ENCODE results near the gene CARS2. TPM values are rescaled to one million over a fixed set of nuclear protein-coding genes. Genes with fewer than 3 reads are reported as not detected.
"Not testable (repeated sequence)": the region's sequence is repeated elsewhere in the genome, so short reads cannot be mapped to it uniquely, and the experiment has no call there.

The CARS2 gene
- total RNA-seq, 2 experiments from 2014 or later = 58.9 to 69.5 TPM

- ChIA-PET POLR2A (no interaction called here), CTCF (interaction anchor here (1.3 kb wide), 1 partner anchor 413 kb away, joined by 3 read pairs; no protein-coding TSS in a partner anchor)
- Mint-ChIP-seq H3K9me3 (no peaks in the 10 kb centered on the region), H3K36me3 (ENCODE audit: low read depth) (peaks cover 39% of the 10 kb centered on the region), H3K4me3 (no peak overlapping the region), H3K27ac (no peak overlapping the region), H3K27me3 (no peaks in the 10 kb centered on the region), H3K4me1 (peaks cover 8% of the 10 kb centered on the region)
- DNase-seq = no peak
Measured at GRCh38 chr13:110635405-110636002, 70.4 kb downstream of the CARS2 start.

DNA sequence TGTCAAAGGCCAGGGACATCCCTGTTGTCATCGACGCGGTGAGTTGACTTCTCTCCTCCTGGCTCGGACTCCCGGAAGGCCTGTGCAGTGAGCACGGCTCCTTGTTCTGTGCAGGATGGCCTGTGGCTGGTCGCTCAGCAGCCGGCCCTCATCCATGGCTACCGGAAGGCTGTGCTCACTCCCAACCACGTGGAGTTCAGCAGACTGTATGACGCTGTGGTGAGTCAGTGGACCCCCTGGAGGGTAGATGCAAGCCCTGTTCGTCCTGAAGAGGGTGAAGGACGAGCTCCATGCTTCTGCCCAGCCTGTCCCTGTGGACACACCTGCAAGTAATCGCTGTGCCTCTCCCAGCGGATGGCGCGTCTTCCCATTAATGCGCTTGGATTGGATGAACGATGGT lies 71.4 kb downstream of the CARS2 start:
- Mint-ChIP-seq H3K27me3 (no peaks in the 10 kb centered on the region), H3K9me3 (no peaks in the 10 kb centered on the region), H3K4me3 (no peak overlapping the region), H3K36me3 (ENCODE audit: low read depth) (peaks cover 37% of the 10 kb centered on the region), H3K4me1 (peaks cover 16% of the 10 kb centered on the region), H3K27ac (no peak overlapping the region)
- DNase-seq = no peak
- ChIA-PET CTCF (no interaction called here), POLR2A (no interaction called here)

DNA sequence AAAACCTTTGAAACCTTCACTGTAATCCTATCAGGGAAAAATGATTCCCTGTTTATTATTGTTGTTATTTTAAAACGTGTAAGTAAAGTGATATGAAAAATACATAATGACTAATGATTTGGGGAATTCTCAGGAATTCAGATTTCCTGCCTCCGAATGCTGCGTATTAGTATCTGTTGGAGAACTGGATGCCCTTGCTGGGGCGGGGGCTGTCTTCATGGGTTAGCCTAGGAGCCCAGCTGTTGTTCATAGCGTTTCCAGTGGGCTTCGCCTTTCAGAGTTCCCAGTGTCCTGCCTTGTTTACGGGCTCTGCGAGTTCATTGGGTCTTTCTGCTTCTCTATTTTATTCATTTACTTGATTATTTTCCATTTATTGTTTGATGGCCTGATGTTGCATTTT lies 72.1 kb downstream of the CARS2 start:
- H3K36me3 Mint-ChIP-seq (ENCODE audit: low read depth) = peaks cover 33% of the 10 kb centered on the region
- ChIA-PET CTCF (no interaction called here), POLR2A (no interaction called here)

DNA sequence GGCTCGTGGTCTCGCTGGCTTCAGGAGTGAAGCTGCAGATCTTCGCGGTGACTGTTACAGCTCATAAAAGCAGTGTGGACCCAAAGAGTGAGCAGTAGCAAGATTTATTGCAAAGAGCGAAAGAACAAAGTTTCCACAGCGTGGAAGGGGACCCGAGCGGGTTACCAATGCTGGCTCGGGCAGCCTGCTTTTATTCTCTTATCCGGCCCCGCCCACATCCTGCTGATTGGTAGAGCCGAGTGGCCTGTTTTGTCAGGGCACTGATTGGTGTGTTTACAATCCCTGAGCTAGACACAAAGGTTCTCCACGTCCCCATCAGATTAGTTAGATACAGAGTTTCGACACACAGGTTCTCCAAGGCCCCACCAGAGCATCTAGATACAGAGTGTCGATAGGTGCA lies 73.7 kb downstream of the CARS2 start:
- DNase-seq, H3K9me3 Mint-ChIP-seq, POLR2A ChIA-PET, CTCF ChIA-PET, H3K27ac Mint-ChIP-seq, H3K27me3 Mint-ChIP-seq, H3K4me3 Mint-ChIP-seq: not testable (repeated sequence)
- Mint-ChIP-seq H3K4me1 (peaks cover 27% of the 10 kb centered on the region), H3K36me3 (ENCODE audit: low read depth) (peaks cover 39% of the 10 kb centered on the region)

More for the DNA sequence above, 72.1 kb downstream of the CARS2 start:
- H3K27me3 Mint-ChIP-seq = no peaks in the 10 kb centered on the region
- DNase-seq = no peak
- no peaks in the 10 kb centered on the region for H3K9me3 Mint-ChIP-seq
- H3K4me3 Mint-ChIP-seq = no peak overlapping the region
- no peak overlapping the region for H3K27ac Mint-ChIP-seq
- H3K4me1 Mint-ChIP-seq = peaks cover 23% of the 10 kb centered on the region

DNA sequence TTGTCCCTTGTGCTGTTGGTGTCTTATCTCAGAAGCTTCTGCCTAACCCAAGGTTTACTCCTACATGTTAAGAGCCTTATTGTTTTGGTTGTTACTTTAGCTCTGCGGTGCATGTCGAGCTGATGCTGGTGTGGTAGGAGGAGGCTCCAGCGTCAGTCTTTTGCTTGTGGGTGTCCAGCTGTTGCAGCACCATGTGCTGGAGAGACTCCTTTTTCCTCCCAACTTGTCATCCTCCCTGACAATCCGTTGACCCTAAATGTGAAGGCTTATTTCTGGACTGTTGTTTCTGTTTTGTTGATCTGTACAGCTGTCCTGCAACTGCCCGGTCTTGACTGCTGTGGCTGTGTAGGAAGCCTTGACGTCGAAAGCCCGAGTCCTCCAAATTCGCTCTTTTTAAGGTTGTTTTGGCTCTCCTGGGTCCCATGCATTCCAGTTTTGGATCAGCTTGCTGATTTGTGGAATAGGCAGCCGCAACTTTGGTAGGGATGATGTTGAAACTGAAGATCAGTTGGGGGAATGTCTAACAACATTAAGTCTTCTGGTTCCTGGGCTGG lies 75.3 kb downstream of the CARS2 start:
- no peak overlapping the region for H3K4me3 Mint-ChIP-seq
- H3K27ac Mint-ChIP-seq = no peak overlapping the region
- ChIA-PET CTCF (interaction anchor here (0.6 kb wide), 1 partner anchor 92 kb away, joined by 3 read pairs; no protein-coding TSS in a partner anchor), POLR2A (no interaction called here)
- H3K9me3 Mint-ChIP-seq = no peaks in the 10 kb centered on the region
- H3K36me3 Mint-ChIP-seq (ENCODE audit: low read depth) = peaks cover 37% of the 10 kb centered on the region
- H3K4me1 Mint-ChIP-seq = peaks cover 27% of the 10 kb centered on the region
- H3K27me3 Mint-ChIP-seq = no peaks in the 10 kb centered on the region
- no peak for DNase-seq

DNA sequence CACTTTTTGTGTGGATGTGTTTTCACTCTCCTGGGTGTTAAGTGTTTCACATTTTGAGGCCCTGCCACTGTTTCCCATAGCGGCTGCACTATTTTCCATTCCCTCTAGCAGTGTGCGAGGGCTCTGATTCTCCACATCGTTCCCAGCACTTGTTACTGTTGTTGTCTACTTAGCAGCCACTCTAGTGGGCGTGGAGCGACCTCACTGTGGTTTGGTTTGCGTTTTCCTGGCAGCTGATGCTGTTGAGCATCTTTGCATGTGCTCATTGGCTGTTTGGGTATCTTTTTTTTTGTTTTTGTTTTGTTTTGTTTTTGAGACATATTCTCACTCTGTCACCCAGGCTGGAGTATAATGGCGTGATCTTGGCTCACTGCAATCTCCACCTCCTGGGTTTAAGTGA lies 76.2 kb downstream of the CARS2 start:
- H3K4me3 Mint-ChIP-seq = no peak overlapping the region
- H3K36me3 Mint-ChIP-seq (ENCODE audit: low read depth) = peaks cover 33% of the 10 kb centered on the region
- no peaks in the 10 kb centered on the region for H3K9me3 Mint-ChIP-seq
- ChIA-PET POLR2A (interaction anchor here (0.6 kb wide), 1 partner anchor 15 kb away, joined by 3 read pairs; no protein-coding TSS in a partner anchor), CTCF (no interaction called here)
- peak; percentile 68 for DNase-seq
- peaks cover 27% of the 10 kb centered on the region for H3K4me1 Mint-ChIP-seq
- peak overlapping the region; percentile 63 for H3K27ac Mint-ChIP-seq
- no peaks in the 10 kb centered on the region for H3K27me3 Mint-ChIP-seq

DNA sequence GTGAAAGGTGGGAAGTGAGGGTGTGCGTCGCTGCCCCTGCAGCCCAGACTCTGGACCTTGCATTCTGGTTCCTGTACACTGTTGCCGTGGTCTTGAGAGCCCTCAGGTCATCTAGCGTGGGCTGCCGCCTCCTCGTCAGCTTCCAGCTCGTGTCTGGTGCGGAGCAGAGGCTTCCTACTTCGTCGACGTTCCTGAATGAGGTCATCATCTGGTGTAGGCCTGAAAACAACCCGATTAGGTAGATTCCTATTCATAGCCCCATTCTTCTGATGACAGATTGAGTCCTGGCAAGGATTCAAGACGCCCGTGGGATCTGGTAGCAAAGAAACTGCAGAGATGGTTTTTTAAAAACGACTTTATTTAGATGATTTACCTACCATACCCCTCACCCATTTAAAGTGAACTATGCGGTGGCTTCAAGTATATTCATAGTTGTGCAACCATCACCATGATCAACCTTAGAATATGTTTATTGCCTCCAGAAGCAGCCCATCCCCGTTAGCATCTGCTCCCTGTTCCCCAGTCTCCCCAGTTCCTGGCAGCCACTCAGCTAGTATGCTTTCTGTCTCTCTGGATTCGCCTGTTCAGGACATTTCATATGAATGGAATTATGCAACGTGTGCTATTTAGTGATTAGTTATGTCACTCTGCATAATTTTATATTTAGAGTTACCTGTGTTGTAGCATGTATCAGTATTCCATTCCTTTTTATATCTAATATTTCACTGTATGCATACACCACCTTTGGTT lies 76.8 kb downstream of the CARS2 start:
- peaks cover 27% of the 10 kb centered on the region for H3K4me1 Mint-ChIP-seq
- CTCF ChIA-PET = no interaction called here
- peak overlapping the region; percentile 63 for H3K27ac Mint-ChIP-seq
- POLR2A ChIA-PET = interaction anchor here (0.6 kb wide), 1 partner anchor 16 kb away, joined by 3 read pairs; no protein-coding TSS in a partner anchor
- H3K27me3 Mint-ChIP-seq = no peaks in the 10 kb centered on the region
- no peaks in the 10 kb centered on the region for H3K9me3 Mint-ChIP-seq
- no peak overlapping the region for H3K4me3 Mint-ChIP-seq
- DNase-seq = no peak
- H3K36me3 Mint-ChIP-seq (ENCODE audit: low read depth) = peaks cover 30% of the 10 kb centered on the region

- no peaks in the 10 kb centered on the region for H3K27me3 Mint-ChIP-seq
- H3K36me3 Mint-ChIP-seq (ENCODE audit: low read depth) = peaks cover 30% of the 10 kb centered on the region
- no peak overlapping the region for H3K4me3 Mint-ChIP-seq
- H3K9me3 Mint-ChIP-seq = no peaks in the 10 kb centered on the region
- peaks cover 27% of the 10 kb centered on the region for H3K4me1 Mint-ChIP-seq
- ChIA-PET POLR2A (no interaction called here), CTCF (no interaction called here)
- no peak overlapping the region for H3K27ac Mint-ChIP-seq
- DNase-seq = no peak
Measured at GRCh38 chr13:110628477-110628793, 77.5 kb downstream of the CARS2 start.

DNA sequence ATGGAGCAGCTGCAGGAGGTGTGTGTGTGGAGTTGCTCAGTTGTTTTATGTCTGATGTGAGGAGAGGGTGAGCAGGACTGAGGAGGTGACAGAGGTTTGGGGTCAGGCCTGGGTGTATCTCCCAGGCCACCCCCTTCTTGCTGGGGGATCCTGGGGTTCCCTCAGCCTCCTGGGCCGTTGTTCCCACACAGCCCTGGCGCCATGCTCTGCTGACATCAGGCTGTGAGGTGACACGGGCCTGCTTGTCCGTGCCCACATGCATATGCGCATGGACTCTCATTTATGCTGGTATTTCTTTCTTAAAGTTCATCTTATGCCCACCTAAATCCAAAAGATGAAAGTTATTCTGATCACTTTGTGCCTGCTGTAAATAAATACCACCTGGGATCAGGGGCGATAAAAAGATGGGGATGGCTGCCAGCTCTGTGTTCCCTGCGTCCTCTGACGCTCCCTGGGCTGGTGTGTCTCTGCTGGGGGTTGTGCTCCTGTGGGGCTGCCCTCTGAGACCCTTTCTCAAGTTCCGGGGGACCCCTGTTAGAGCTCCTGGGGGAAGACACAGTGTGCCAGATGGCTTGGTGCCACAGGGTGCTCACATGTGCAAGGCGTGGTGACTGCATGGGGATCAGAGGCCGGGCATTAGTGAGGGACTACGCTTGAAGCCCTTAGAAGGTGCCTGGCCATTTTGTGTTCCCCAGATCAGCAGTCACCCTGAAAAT lies 78.0 kb downstream of the CARS2 start:
- POLR2A ChIA-PET = no interaction called here
- DNase-seq = no peak
- no peaks in the 10 kb centered on the region for H3K27me3 Mint-ChIP-seq
- no peaks in the 10 kb centered on the region for H3K9me3 Mint-ChIP-seq
- peak overlapping the region; percentile 65 for H3K27ac Mint-ChIP-seq
- CTCF ChIA-PET = no interaction called here
- H3K4me3 Mint-ChIP-seq = no peak overlapping the region
- H3K4me1 Mint-ChIP-seq = peaks cover 27% of the 10 kb centered on the region
- H3K36me3 Mint-ChIP-seq (ENCODE audit: low read depth) = peaks cover 30% of the 10 kb centered on the region

GRCh38 chr13:110627351-110627750 lies 78.6 kb downstream of the CARS2 start:
- peaks cover 28% of the 10 kb centered on the region for H3K36me3 Mint-ChIP-seq (ENCODE audit: low read depth)
- H3K4me1 Mint-ChIP-seq = peaks cover 27% of the 10 kb centered on the region
- CTCF ChIA-PET = no interaction called here
- no peaks in the 10 kb centered on the region for H3K9me3 Mint-ChIP-seq
- POLR2A ChIA-PET = no interaction called here
- DNase-seq = no peak
- H3K27ac Mint-ChIP-seq = no peak overlapping the region
- H3K27me3 Mint-ChIP-seq = no peaks in the 10 kb centered on the region
- no peak overlapping the region for H3K4me3 Mint-ChIP-seq

GRCh38 chr13:110626521-110626920 lies 79.4 kb downstream of the CARS2 start:
- Mint-ChIP-seq H3K27ac (no peak overlapping the region), H3K4me3 (no peak overlapping the region), H3K27me3 (no peaks in the 10 kb centered on the region), H3K36me3 (ENCODE audit: low read depth) (peaks cover 24% of the 10 kb centered on the region), H3K9me3 (no peaks in the 10 kb centered on the region), H3K4me1 (peaks cover 27% of the 10 kb centered on the region)
- no peak for DNase-seq
- ChIA-PET CTCF (no interaction called here), POLR2A (no interaction called here)

DNA sequence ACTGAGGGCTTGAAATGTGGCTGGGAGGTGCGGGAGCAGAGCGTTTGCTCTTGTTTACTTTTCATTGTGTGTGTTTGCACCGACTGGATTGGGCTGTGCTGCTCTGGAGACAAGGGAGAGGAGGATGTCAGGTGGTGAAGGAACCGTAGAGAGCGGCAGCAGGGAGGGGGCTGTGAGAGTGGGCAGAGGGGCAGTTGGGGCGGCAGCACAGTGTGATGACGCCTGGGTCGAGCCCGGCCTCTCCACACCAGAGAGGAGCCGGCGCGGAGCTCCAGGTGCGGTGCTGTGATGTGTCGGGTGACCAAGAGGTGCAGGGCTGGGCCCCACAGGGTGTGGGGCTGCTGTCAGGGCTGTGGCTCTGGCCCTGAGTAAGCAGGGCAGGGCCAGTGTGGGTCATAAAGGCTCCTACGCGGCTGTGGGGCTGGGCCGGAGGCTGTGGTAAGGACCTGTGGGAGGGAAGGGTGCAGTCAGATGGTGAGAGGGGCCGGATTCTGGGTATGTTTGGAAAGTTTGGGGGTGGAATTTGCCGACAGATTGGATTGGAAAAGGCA lies 80.1 kb downstream of the CARS2 start:
- no peak overlapping the region for H3K27ac Mint-ChIP-seq
- no peaks in the 10 kb centered on the region for H3K9me3 Mint-ChIP-seq
- no peak overlapping the region for H3K4me3 Mint-ChIP-seq
- ChIA-PET CTCF (no interaction called here), POLR2A (no interaction called here)
- no peaks in the 10 kb centered on the region for H3K27me3 Mint-ChIP-seq
- H3K36me3 Mint-ChIP-seq (ENCODE audit: low read depth) = peaks cover 24% of the 10 kb centered on the region
- no peak for DNase-seq
- peaks cover 23% of the 10 kb centered on the region for H3K4me1 Mint-ChIP-seq

Data from activated CD4-positive, alpha-beta T cell treated with anti-CD3 and anti-CD28 coated beads, Interleukin-2, amount 10 ng/mL, durations not matched to agents 7 days and 5 days (primary cell).